GM12864 (cell line): ENCODE results near the gene METTL1.
A peak's percentile ranks its signal among the peaks of the same experiment; 100 is the strongest.

ENCODE experiments used
- DNase-seq: peaks from one replicate; pipeline ENCODE4 v3.0.0-alpha.2; 2011; ENCODE audit warnings: low read depth
- H3K4me3 ChIP-seq: 2 replicates; pipeline ENCODE4 v1.5.1; 2011; ENCODE audit warnings: mild to moderate bottlenecking, low read depth, low read length, control low read depth
- CTCF ChIP-seq: IDR thresholded peaks from 2 replicates; pipeline ENCODE4 v1.5.1; 2011; ENCODE audit warnings: low read depth, mild to moderate bottlenecking, moderate library complexity, low read length, control low read depth, inconsistent platforms; ENCODE audit errors: missing control alignments

The METTL1 gene

GRCh38 chr12:57720606-57721595 lies 51.0 kb downstream of the METTL1 start:
- no peak overlapping the region for H3K4me3 ChIP-seq
- no peak for DNase-seq
- peak; percentile 3 for TF ChIP-seq CTCF

DNA sequence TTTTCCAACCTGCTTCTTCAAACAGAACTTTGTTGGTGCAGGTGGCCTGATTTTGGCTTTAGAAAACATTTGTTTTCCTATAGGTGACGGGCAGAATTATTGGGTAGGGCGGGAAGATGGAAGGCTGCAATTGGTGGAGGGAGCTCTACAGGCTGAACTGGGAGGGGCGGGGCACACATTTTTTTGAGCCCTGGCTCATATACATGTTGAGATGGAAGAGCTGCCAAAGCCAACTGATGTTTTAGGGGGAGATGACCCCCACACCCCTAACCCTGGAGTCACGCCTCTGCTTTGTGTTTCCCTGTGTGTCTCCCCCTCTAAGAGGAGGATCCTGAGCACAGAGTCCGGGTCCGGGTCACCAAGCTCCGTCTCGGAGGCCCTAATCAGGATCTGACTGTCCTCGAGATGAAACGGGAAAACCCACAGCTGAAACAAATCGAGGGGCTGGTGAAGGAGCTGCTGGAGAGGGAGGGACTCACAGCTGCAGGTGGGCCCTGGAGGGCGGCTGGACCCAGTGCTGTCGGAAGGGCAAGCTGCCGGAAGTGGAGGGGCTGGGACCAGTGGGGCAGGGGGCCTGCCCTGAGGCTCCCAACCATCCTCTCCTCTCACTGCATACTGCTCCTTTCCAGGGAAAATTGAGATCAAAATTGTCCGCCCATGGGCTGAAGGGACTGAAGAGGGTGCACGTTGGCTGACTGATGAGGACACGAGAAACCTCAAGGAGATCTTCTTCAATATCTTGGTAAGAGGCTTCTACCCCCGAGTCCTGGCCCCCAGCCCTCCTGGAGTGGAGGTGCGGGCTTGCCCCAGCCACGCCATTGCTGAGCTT lies 51.9 kb downstream of the METTL1 start:
- H3K4me3 ChIP-seq = no peak overlapping the region
- no peak for TF ChIP-seq CTCF
- no peak for DNase-seq

- no peak for TF ChIP-seq CTCF
- no peak overlapping the region for H3K4me3 ChIP-seq
- DNase-seq = no peak
Measured at GRCh38 chr12:57718641-57719528, 53.0 kb downstream of the METTL1 start.
